Natural killer cell (primary cell): ENCODE data around the gene TMEM18. TPM values are rescaled to one million over a fixed set of nuclear protein-coding genes. Genes with fewer than 3 reads are reported as not detected.
"Not testable (repeated sequence)": the region's sequence is repeated elsewhere in the genome, so short reads cannot be mapped to it uniquely, and the experiment has no call there.

ENCODE experiments used
- ATAC-seq, 3 donors: fragments of 150-1000 bp in 2 of 3; fragments of 200-7000 bp in 1 of 3; cut with Tn5 transposase; 1 replicate in 1 of 3; 2 replicates in 2 of 3; pipeline ENCODE4 v1.10.0; 2021; ENCODE audit warnings: mild to moderate bottlenecking in 2 of 3, moderate library complexity in 2 of 3
- DNase-seq, 2 donors: peaks; one replicate each; pipeline versions ENCODE4 v3.0.0 to v3.0.0-alpha.2; 2013 to 2021; ENCODE audit warnings: mixed read lengths in 1 of 2
- H3K27ac ChIP-seq: one replicate; pipeline ENCODE4 v1.5.1; 2013; ENCODE audit warnings: mild to moderate bottlenecking, low read length
- H3K27me3 ChIP-seq: one replicate; pipeline ENCODE4 v1.6.1; 2013; ENCODE audit warnings: low read length; ENCODE audit not compliant: control insufficient read depth, insufficient read depth
- H3K36me3 ChIP-seq: one replicate; pipeline ENCODE4 v1.6.1; 2013; ENCODE audit warnings: low read length; ENCODE audit not compliant: control insufficient read depth, insufficient read depth
- H3K4me1 ChIP-seq: one replicate; pipeline ENCODE4 v1.6.1; 2013; ENCODE audit warnings: low read length; ENCODE audit not compliant: control insufficient read depth, insufficient read depth
- H3K4me3 ChIP-seq: one replicate; pipeline ENCODE4 v1.5.1; 2013; ENCODE audit warnings: low read length
- H3K9me3 ChIP-seq: one replicate; pipeline ENCODE4 v1.6.1; 2013; ENCODE audit warnings: low read length; ENCODE audit not compliant: control insufficient read depth, insufficient read depth
- H3K27ac Mint-ChIP-seq, 2 donors: one replicate each; pipeline ENCODE4 v1.8.0; 2022; ENCODE audit warnings: mild to moderate bottlenecking in 2 of 2, mixed read lengths in 2 of 2, moderate library complexity in 1 of 2
- H3K27me3 Mint-ChIP-seq, 2 donors: one replicate each; pipeline ENCODE4 v1.8.0; 2022; ENCODE audit warnings: low read depth in 2 of 2, mixed read lengths in 2 of 2
- H3K36me3 Mint-ChIP-seq: one replicate; pipeline ENCODE4 v1.8.0; 2022; ENCODE audit warnings: mixed read lengths
- H3K4me1 Mint-ChIP-seq, 2 donors: one replicate each; pipeline ENCODE4 v1.8.0; 2022; ENCODE audit warnings: mixed read lengths in 2 of 2
- H3K4me3 Mint-ChIP-seq: one replicate; pipeline ENCODE4 v1.8.0; 2022; ENCODE audit warnings: mild to moderate bottlenecking, moderate library complexity, mixed read lengths
- H3K9me3 Mint-ChIP-seq, 2 donors: one replicate each; pipeline ENCODE4 v1.8.0; 2022; ENCODE audit warnings: mixed read lengths in 2 of 2
- CTCF ChIP-seq: fragments of 200-600 bp; IDR thresholded peaks from one replicate; pipeline ENCODE4 v1.8.0; 2022; ENCODE audit warnings: antibody characterized with exemption
- WGBS: methylation state at CpG from one replicate; pipeline ENCODE4 v1.1.7; 2013; ENCODE audit warnings: missing lambda C conversion rate; ENCODE audit not compliant: insufficient coverage; 5-methylcytosine and 5-hydroxymethylcytosine counted together
- intact Hi-C: fragments of 100-400 bp; cut with micrococcal nuclease; formaldehyde crosslinking; loops from one replicate; pipeline ENCODE4 v1.14.2; 2022
- total RNA-seq, 4 donors: library from RNA; stranded (reverse); fragments of 120-200 nt in 1 of 4; gene quantifications; one replicate each; pipeline versions ENCODE4 v1.2.3 to v1.2.4, GENCODE V29; 2013 to 2022

The TMEM18 gene
- total RNA-seq, 3 donors from 2014 or later (not counting 1 experiment from before 2014, with no cell fraction given): 22.0 to 30.8 (median 22.1) TPM

GRCh38 chr2:685421-685820 lies 8.2 kb upstream of the TMEM18 start:
- Mint-ChIP-seq H3K27ac (no peak overlapping the region), H3K4me1 (peaks cover 9 to 12% of the 10 kb centered on the region in 2 donors), H3K4me3 (no peak overlapping the region), H3K27me3 (peaks cover 6 to 20% of the 10 kb centered on the region in 2 donors), H3K9me3 (peaks cover 3 to 11% of the 10 kb centered on the region in 2 donors), H3K36me3 (peaks cover 23% of the 10 kb centered on the region)
- WGBS: 56% methylated on average over 1 of the region's 1 CpG
- TF ChIP-seq CTCF: no peak
- Histone ChIP-seq H3K9me3 (peaks cover 23% of the 10 kb centered on the region), H3K27ac (no peak overlapping the region), H3K4me3 (no peak overlapping the region), H3K27me3 (peaks cover 18% of the 10 kb centered on the region), H3K4me1 (peaks cover 6% of the 10 kb centered on the region), H3K36me3 (no peaks in the 10 kb centered on the region)
- ATAC-seq: no peak
- no peak for DNase-seq
- intact Hi-C loops: no loop called here

GRCh38 chr2:684913-685312 lies 7.7 kb upstream of the TMEM18 start:
- Mint-ChIP-seq H3K9me3 (peaks cover 3 to 11% of the 10 kb centered on the region in 2 donors), H3K27me3 (peaks cover 5 to 14% of the 10 kb centered on the region in 2 donors)
- H3K27ac Mint-ChIP-seq: not testable (repeated sequence)

GRCh38 chr2:682226-682625 lies 5.0 kb upstream of the TMEM18 start:
- Histone ChIP-seq H3K4me1 (peaks cover 4% of the 10 kb centered on the region), H3K4me3 (no peak overlapping the region), H3K27ac (no peak overlapping the region), H3K27me3 (peaks cover 13% of the 10 kb centered on the region), H3K36me3 (no peaks in the 10 kb centered on the region), H3K9me3 (peaks cover 19% of the 10 kb centered on the region)
- intact Hi-C loops: no loop called here
- DNase-seq (no peak), ATAC-seq (no peak)
- no peak for TF ChIP-seq CTCF
- H3K4me3 Mint-ChIP-seq: no peak overlapping the region
- peaks cover 3 to 14% of the 10 kb centered on the region in 2 donors for H3K27me3 Mint-ChIP-seq
- H3K27ac Mint-ChIP-seq: no peak overlapping the region
- H3K9me3 Mint-ChIP-seq: peaks cover 3 to 11% of the 10 kb centered on the region in 2 donors
- peaks cover 23% of the 10 kb centered on the region for H3K36me3 Mint-ChIP-seq
- H3K4me1 Mint-ChIP-seq: peaks cover 14 to 19% of the 10 kb centered on the region in 2 donors

More at GRCh38 chr2:684913-685312, 7.7 kb upstream of the TMEM18 start:
- Mint-ChIP-seq H3K4me1 (peaks cover 9 to 12% of the 10 kb centered on the region in 2 donors), H3K36me3 (peaks cover 23% of the 10 kb centered on the region)
- H3K36me3 ChIP-seq, H3K4me3 ChIP-seq, H3K4me3 Mint-ChIP-seq, H3K27ac ChIP-seq, H3K4me1 ChIP-seq, DNase-seq, ATAC-seq, intact Hi-C loops: not testable (repeated sequence)
- WGBS: 94% methylated on average over 2 of the region's 2 CpGs
- Histone ChIP-seq H3K27me3 (peaks cover 15% of the 10 kb centered on the region), H3K9me3 (peaks cover 23% of the 10 kb centered on the region)

GRCh38 chr2:681312-681711 lies 4.1 kb upstream of the TMEM18 start:
- TF ChIP-seq CTCF: no peak
- H3K27me3 ChIP-seq: peaks cover 5% of the 10 kb centered on the region
- ATAC-seq (no peak), DNase-seq (no peak)
- WGBS: 93% methylated on average over 11 of the region's 11 CpGs
- no peak overlapping the region for H3K4me3 ChIP-seq
- H3K36me3 ChIP-seq: no peaks in the 10 kb centered on the region
- intact Hi-C loops: no loop called here
- Mint-ChIP-seq H3K4me1 (peaks cover 22 to 26% of the 10 kb centered on the region in 2 donors), H3K27ac (peak overlapping the region in 1 of 2 donors; percentile 50), H3K4me3 (no peak overlapping the region), H3K36me3 (peaks cover 23% of the 10 kb centered on the region), H3K27me3 (peaks cover 3 to 14% of the 10 kb centered on the region in 2 donors), H3K9me3 (peaks cover 3 to 11% of the 10 kb centered on the region in 2 donors)
- H3K27ac ChIP-seq: no peak overlapping the region
- H3K4me1 ChIP-seq: peaks cover 6% of the 10 kb centered on the region
- H3K9me3 ChIP-seq: peaks cover 19% of the 10 kb centered on the region
